ENCODE results near the gene GH2.
"Not testable (repeated sequence)": the region's sequence is repeated elsewhere in the genome, so short reads cannot be mapped to it uniquely, and the experiment has no call there.

GRCh38 chr17:63920779-63921178 lies 39.0 kb upstream of the GH2 start:
- TF ChIP-seq CTCF (IDR thresholded peaks at IDR 0.05; ENCODE audit: low read length); EZH2 (IDR thresholded peaks at IDR 0.05; ENCODE audit: borderline replicate concordance, low read length): not testable (repeated sequence)

Data from OCI-LY1 (cell line).